Fibroblast of lung (primary cell): Measurements from ENCODE around the gene NCOA7. TPM values are rescaled to one million over a fixed set of nuclear protein-coding genes. Genes with fewer than 3 reads are reported as not detected.
A peak's percentile ranks its signal among the peaks of the same experiment; 100 is the strongest.

ENCODE experiments used
- DNase-seq, 2 donors: peaks; one replicate each; pipeline versions ENCODE4 v3.0.0 to v3.0.0-alpha.2; 2010; ENCODE audit warnings: low read depth in 2 of 2
- H2AFZ ChIP-seq: 2 replicates; pipeline ENCODE4 v1.5.1; 2012; ENCODE audit warnings: low read length, control low read depth, inconsistent platforms
- H3K27ac ChIP-seq: 2 replicates; pipeline ENCODE4 v1.5.1; 2011; ENCODE audit warnings: low read length, control low read depth; ENCODE audit not compliant: insufficient read depth
- H3K27me3 ChIP-seq: 2 replicates; pipeline ENCODE4 v1.5.1; 2011; ENCODE audit warnings: mild to moderate bottlenecking, low read length; ENCODE audit not compliant: control insufficient read depth, insufficient read depth
- H3K36me3 ChIP-seq: 2 replicates; pipeline ENCODE4 v1.5.1; 2011; ENCODE audit warnings: low read length; ENCODE audit not compliant: control insufficient read depth, insufficient read depth
- H3K4me1 ChIP-seq: 2 replicates; pipeline ENCODE4 v1.5.1; 2011; ENCODE audit warnings: low read length; ENCODE audit not compliant: control insufficient read depth, insufficient read depth; ENCODE audit errors: extremely low read depth
- H3K4me2 ChIP-seq: 2 replicates; pipeline ENCODE4 v1.5.1; 2011; ENCODE audit warnings: low read length, control low read depth; ENCODE audit not compliant: insufficient read depth; ENCODE audit errors: extremely low read depth
- H3K4me3 ChIP-seq, 4 experiments: fragments of 200-600 bp in 1 of 4; sonication (generic) in 1 of 4; replicated peaks in 1 of 4; 2 replicates each; pipeline ENCODE4 v1.5.1; 2011 to 2016; ENCODE audit warnings: low read length in 4 of 4, low read depth in 3 of 4, mild to moderate bottlenecking in 3 of 4, control low read depth in 2 of 4, inconsistent platforms in 1 of 4, mixed read lengths in 1 of 4; ENCODE audit not compliant: insufficient read depth in 1 of 4; ENCODE audit errors: control extremely low read depth in 1 of 4
- H3K79me2 ChIP-seq: 2 replicates; pipeline ENCODE4 v1.5.1; 2012; ENCODE audit warnings: mild to moderate bottlenecking, low read length, inconsistent platforms; ENCODE audit not compliant: control insufficient read depth, insufficient read depth
- H3K9ac ChIP-seq: 2 replicates; pipeline ENCODE4 v1.5.1; 2011; ENCODE audit warnings: mild to moderate bottlenecking, low read length, control low read depth; ENCODE audit not compliant: insufficient read depth
- H3K9me3 ChIP-seq: 2 replicates; pipeline ENCODE4 v1.5.1; 2012; ENCODE audit warnings: low read depth, low read length; ENCODE audit not compliant: control insufficient read depth, insufficient read depth
- H4K20me1 ChIP-seq: 2 replicates; pipeline ENCODE4 v1.5.1; 2011; ENCODE audit warnings: low read length; ENCODE audit not compliant: control insufficient read depth, insufficient read depth; ENCODE audit errors: extremely low read depth
- CTCF ChIP-seq, 2 donors: IDR thresholded peaks in 1 of 2; conservative IDR thresholded peaks in 1 of 2; 1 replicate in 1 of 2; 2 replicates in 1 of 2; pipeline ENCODE4 v1.5.1; 2011 to 2012; ENCODE audit warnings: low read length in 2 of 2, control low read depth in 1 of 2, inconsistent platforms in 1 of 2, low read depth in 1 of 2, mild to moderate bottlenecking in 1 of 2
- EZH2 ChIP-seq: IDR thresholded peaks from 2 replicates; pipeline ENCODE4 v1.5.1; 2012; ENCODE audit warnings: low read length, control low read depth, mild to moderate bottlenecking; ENCODE audit errors: missing control alignments
- polyA plus RNA-seq, 2 donors: library from polyadenylated mRNA; depleted of rRNA in 1 of 2; stranded (reverse) in 1 of 2; unstranded in 1 of 2; fragments of >200 nt; gene quantifications; 2 replicates each; pipeline ENCODE4 v1.2.1, GENCODE V29; 2011 to 2012; ENCODE audit warnings: missing spikeins in 1 of 2
- total RNA-seq: library from RNA; depleted of rRNA; stranded (reverse); fragments of >200 nt; gene quantifications from 2 replicates; pipeline ENCODE4 v1.2.1, GENCODE V29; 2014

Gene NCOA7
- total and polyA plus RNA-seq, 2 donors (not counting 1 experiment from before 2014, with no cell fraction given): 13.7 to 49.9 TPM

GRCh38 chr6:125853756-125854155, 63.0 kb downstream of the NCOA7 start:
- no peaks in the 10 kb centered on the region for H3K27me3 ChIP-seq
- H3K4me3 ChIP-seq: no peak overlapping the region
- TF ChIP-seq EZH2: no peak
- TF ChIP-seq CTCF (conservative IDR thresholded peaks at IDR 0.05 in 1 of 2, IDR thresholded peaks at IDR 0.05 in 1 of 2; ENCODE audit: low read depth in 1 of 2, low read length in 2 of 2): no peak
- peak in 1 of 2 donors; percentile 25 for DNase-seq
- no peak overlapping the region for H3K4me2 ChIP-seq
- no peaks in the 10 kb centered on the region for H3K9me3 ChIP-seq
- no peak overlapping the region for H3K9ac ChIP-seq
- no peak overlapping the region for H3K27ac ChIP-seq
- no peaks in the 10 kb centered on the region for H3K4me1 ChIP-seq
- no peak overlapping the region for H2AFZ ChIP-seq
- H4K20me1 ChIP-seq: no peaks in the 10 kb centered on the region
- no peaks in the 10 kb centered on the region for H3K79me2 ChIP-seq
- no peaks in the 10 kb centered on the region for H3K36me3 ChIP-seq

- Histone ChIP-seq H2AFZ (no peak overlapping the region), H3K4me2 (no peak overlapping the region), H3K79me2 (no peaks in the 10 kb centered on the region), H3K9me3 (no peaks in the 10 kb centered on the region), H4K20me1 (no peaks in the 10 kb centered on the region), H3K27ac (no peak overlapping the region), H3K36me3 (no peaks in the 10 kb centered on the region), H3K9ac (no peak overlapping the region), H3K27me3 (no peaks in the 10 kb centered on the region), H3K4me1 (no peaks in the 10 kb centered on the region), H3K4me3 (no peak overlapping the region)
- DNase-seq: no peak
- no peak for TF ChIP-seq CTCF (conservative IDR thresholded peaks at IDR 0.05 in 1 of 2, IDR thresholded peaks at IDR 0.05 in 1 of 2; ENCODE audit: low read depth in 1 of 2, low read length in 2 of 2)
- TF ChIP-seq EZH2: no peak
These were observed 63.6 kb downstream of the NCOA7 start for GRCh38 chr6:125854355-125854754.

- H3K27ac ChIP-seq: no peak overlapping the region
- no peak overlapping the region for H3K4me3 ChIP-seq
- H2AFZ ChIP-seq: no peak overlapping the region
- H3K36me3 ChIP-seq: no peaks in the 10 kb centered on the region
- H3K27me3 ChIP-seq: no peaks in the 10 kb centered on the region
- H4K20me1 ChIP-seq: no peaks in the 10 kb centered on the region
- H3K79me2 ChIP-seq: no peaks in the 10 kb centered on the region
- no peaks in the 10 kb centered on the region for H3K4me1 ChIP-seq
- H3K9me3 ChIP-seq: no peaks in the 10 kb centered on the region
- DNase-seq: no peak
- no peak overlapping the region for H3K9ac ChIP-seq
- TF ChIP-seq CTCF (conservative IDR thresholded peaks at IDR 0.05 in 1 of 2, IDR thresholded peaks at IDR 0.05 in 1 of 2; ENCODE audit: low read depth in 1 of 2, low read length in 2 of 2) (no peak), EZH2 (no peak)
- H3K4me2 ChIP-seq: no peak overlapping the region
These were observed 65.0 kb downstream of the NCOA7 start for GRCh38 chr6:125855783-125856182.
